HG03045 (cell line): ENCODE results near the gene CCDC178.

Experiments used
- ATAC-seq: cut with Tn5 transposase; IDR thresholded peaks from one replicate; pipeline ENCODE4 v1.9.1; 2021; ENCODE audit warnings: mild to moderate bottlenecking, moderate library complexity; ENCODE audit not compliant: unreplicated experiment

Gene CCDC178

GRCh38 chr18:32891797-32892196 is 548.7 kb downstream of the CCDC178 start:
- no peak for ATAC-seq

- ATAC-seq: no peak
Measured at GRCh38 chr18:32891130-32891529, 549.4 kb downstream of the CCDC178 start.

DNA sequence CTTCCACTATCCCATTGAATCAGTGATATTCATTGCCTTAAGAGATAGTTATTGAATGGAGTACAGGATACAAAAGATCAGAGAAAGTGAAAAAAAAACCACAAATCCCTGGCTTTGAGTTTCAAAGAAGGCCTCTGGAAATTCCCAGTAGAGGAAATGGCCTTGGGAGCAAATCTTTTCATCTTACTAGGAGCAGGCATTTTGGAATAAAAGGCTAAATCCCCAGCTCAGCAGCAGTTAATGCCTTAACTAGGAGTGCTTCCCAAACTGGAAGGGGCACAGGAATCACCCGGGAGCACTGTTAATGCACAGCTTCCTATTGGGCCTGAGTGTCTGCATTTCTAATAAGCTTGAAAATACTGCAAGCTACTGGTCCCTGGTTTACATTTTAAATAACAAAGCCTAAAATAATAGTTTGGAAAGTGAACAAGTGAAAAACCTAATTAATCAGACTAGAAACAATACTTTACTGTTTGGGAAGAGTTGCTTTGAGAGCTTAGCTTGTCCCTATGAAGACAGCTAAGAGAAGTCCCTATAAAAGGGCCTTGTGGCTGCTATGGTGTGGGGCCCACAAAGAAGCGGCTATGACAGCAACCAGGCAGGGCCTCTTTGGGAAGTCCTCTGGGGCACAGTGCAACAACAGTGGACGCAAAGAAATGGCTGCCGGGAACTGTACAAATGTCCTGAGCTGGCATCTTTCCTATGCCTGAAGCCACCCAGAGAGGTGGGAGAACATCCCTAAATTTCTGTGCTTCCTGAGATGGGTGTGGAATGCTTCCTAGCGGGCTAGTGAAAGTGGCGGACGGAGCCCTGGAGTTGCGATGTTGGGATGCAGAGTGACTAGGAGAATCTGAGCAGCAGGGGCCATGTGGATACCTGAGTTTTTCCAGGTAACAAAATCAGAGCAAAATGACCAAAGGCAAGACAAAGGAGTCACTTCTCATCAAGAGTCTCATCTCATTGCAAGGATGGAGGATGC is 550.6 kb downstream of the CCDC178 start:
- no peak for ATAC-seq

- no peak for ATAC-seq
Measured at GRCh38 chr18:32888306-32888705, 552.2 kb downstream of the CCDC178 start.
